Measurements from ENCODE around the gene SLX9. TPM values are rescaled to one million over a fixed set of nuclear protein-coding genes. Genes with fewer than 3 reads are reported as not detected.

The SLX9 gene
- total RNA-seq, 2 experiments from 2014 or later = 18.6 to 61.6 TPM

DNA sequence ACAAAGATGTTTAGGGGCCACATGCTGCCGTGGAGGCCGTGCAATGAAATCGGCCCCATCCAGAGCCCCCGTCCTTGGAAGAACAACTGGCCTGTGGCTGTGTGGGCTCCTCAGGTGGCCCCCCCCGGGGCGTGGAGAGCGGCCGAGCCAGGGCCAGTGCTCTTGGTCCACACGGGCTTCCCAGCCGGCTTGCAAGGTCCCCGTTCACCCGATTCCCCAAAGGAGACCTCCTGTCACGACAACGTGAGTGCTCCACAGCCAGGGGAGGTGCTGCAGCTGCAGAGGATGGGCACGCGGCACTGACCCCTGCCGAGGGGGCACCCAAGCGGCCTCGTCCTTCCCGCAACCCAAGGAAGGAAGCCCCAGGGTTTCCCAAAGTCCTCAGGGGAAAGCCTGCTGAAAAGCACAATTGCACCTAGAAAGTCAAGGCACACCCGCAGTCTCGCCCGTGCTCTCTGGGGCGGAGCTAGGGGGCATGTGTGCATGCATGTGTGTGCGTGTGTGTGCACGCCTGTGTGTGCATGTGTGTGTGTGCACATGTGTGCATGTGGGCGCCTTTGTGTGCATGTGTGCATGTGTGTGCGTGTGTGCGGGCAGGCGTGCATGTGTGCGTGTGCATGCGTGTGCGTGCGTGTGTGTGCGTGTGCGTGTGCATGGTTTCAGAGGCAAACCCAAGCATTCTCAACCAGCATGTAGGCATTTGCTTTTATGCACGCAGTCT lies 48.2 kb downstream of the SLX9 start:
- Histone ChIP-seq H3K4me2 (ENCODE audit: low read length) (no peak overlapping the region), H3K9me2 (ENCODE audit: insufficient read depth, low read length) (no peaks in the 10 kb centered on the region), H2AFZ (ENCODE audit: low read length) (no peak overlapping the region), H3K9me3 (ENCODE audit: low read length) (no peaks in the 10 kb centered on the region), H3K4me3 (ENCODE audit: low read depth, low read length, poor library complexity, severe bottlenecking) (no peak overlapping the region), H3K27ac (ENCODE audit: low read depth, low read length, poor library complexity, severe bottlenecking) (no peak overlapping the region), H4K20me1 (ENCODE audit: insufficient read depth, low read length) (no peaks in the 10 kb centered on the region), H3K79me2 (ENCODE audit: insufficient read depth, low read depth, low read length) (no peaks in the 10 kb centered on the region), H3K4me1 (ENCODE audit: insufficient read depth, low read length, poor library complexity, severe bottlenecking) (no peaks in the 10 kb centered on the region), H3K36me3 (ENCODE audit: insufficient read depth, low read length) (no peaks in the 10 kb centered on the region)
- ChIA-PET CTCF (ENCODE audit: unreplicated experiment) (no interaction called here), POLR2A (no interaction called here)
- no TSS peak for BruUV-seq (replicated peaks)
- intact Hi-C loops (cut with micrococcal nuclease; ENCODE audit: unreplicated experiment) = no loop called here
- no peak for DNase-seq (ENCODE audit: low spot score)
- no peak for TF ChIP-seq CTCF (conservative IDR thresholded peaks at IDR 0.05; ENCODE audit: low read length)
- TF ChIP-seq EZH2phosphoT487 (IDR thresholded peaks at IDR 0.05; ENCODE audit: borderline replicate concordance, low read depth, low read length) = no peak

DNA sequence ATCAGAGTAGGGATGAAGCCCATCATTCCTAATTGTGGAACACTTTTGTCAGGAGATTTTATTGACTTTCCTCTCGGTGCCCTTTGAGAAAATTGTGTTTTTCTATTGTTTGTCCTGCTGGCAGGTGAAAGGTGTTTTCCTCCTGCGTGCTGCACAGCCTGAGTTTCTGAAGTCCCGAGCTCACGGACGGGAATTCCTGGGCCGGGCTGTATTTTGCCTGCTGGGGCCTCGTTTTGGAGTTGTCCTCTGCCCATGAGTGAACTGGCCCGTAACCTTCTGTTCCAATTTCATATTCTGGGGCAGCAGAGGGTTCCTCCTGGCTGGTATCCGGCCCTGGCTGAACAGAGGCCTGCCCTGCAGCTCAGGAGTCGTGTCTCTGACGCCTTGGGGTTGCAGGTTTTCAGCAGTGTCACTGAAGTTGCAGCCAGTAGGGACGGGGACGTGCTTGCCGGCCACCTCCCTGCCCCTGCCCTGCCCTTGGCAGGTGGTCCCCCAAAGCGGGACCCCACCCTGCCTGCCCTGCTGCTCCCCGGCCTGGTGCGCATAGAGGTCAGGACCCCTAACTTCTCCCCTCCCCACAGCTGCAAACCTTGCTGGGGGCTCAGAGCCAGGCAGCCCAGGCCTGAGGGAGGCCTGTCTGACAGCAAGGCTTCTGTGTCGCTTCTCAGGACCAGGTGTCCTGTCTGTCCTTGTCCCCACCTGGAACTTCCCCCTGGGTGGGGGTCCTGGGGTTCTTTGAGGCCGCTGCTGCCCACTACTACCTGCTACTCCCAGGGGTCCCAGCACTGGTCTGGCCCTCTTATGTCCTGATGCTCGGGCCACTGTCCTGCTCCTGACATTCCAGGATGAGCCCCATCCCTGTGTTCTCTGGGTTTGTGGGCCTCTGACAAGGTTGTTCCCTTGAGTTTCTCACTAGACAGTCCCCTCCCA lies 49.0 kb downstream of the SLX9 start:
- POLR2A ChIA-PET = no interaction called here
- no TSS peak for BruUV-seq (replicated peaks)
- H3K9me3 ChIP-seq (ENCODE audit: low read length) = no peaks in the 10 kb centered on the region
- no peaks in the 10 kb centered on the region for H3K79me2 ChIP-seq (ENCODE audit: insufficient read depth, low read depth, low read length)
- no peak for DNase-seq (ENCODE audit: low spot score)
- no peak overlapping the region for H3K4me2 ChIP-seq (ENCODE audit: low read length)
- H4K20me1 ChIP-seq (ENCODE audit: insufficient read depth, low read length) = no peaks in the 10 kb centered on the region
- intact Hi-C loops (cut with micrococcal nuclease; ENCODE audit: unreplicated experiment) = no loop called here
- no peaks in the 10 kb centered on the region for H3K36me3 ChIP-seq (ENCODE audit: insufficient read depth, low read length)
- CTCF ChIA-PET (ENCODE audit: unreplicated experiment) = no interaction called here
- no peak for TF ChIP-seq CTCF (conservative IDR thresholded peaks at IDR 0.05; ENCODE audit: low read length)
- no peak for TF ChIP-seq EZH2phosphoT487 (IDR thresholded peaks at IDR 0.05; ENCODE audit: borderline replicate concordance, low read depth, low read length)
- H2AFZ ChIP-seq (ENCODE audit: low read length) = no peak overlapping the region
- no peaks in the 10 kb centered on the region for H3K4me1 ChIP-seq (ENCODE audit: insufficient read depth, low read length, poor library complexity, severe bottlenecking)
- no peak overlapping the region for H3K4me3 ChIP-seq (ENCODE audit: low read depth, low read length, poor library complexity, severe bottlenecking)
- no peaks in the 10 kb centered on the region for H3K9me2 ChIP-seq (ENCODE audit: insufficient read depth, low read length)
- no peak overlapping the region for H3K27ac ChIP-seq (ENCODE audit: low read depth, low read length, poor library complexity, severe bottlenecking)

DNA sequence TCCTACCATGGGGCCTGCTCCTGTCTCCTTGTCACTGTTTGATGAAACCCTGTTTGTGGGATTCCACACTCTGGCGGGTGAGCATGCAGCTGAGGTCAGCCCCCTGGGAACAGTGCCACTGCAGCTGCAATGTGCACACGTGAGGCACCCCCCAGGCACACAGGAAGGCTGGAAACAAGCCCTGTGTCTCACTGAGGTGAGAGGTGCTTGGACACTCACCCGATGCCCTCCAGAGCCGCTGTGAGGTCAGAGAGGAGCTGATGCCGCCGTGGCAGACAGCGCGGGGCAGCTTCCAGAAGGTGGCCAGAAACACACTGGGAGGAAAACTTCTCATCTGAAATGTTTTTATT lies 49.7 kb downstream of the SLX9 start:
- H4K20me1 ChIP-seq (ENCODE audit: insufficient read depth, low read length) = no peaks in the 10 kb centered on the region
- POLR2A ChIA-PET = no interaction called here
- no TSS peak for BruUV-seq (replicated peaks)
- no peaks in the 10 kb centered on the region for H3K9me2 ChIP-seq (ENCODE audit: insufficient read depth, low read length)
- H3K79me2 ChIP-seq (ENCODE audit: insufficient read depth, low read depth, low read length) = no peaks in the 10 kb centered on the region
- H3K4me3 ChIP-seq (ENCODE audit: low read depth, low read length, poor library complexity, severe bottlenecking) = no peak overlapping the region
- no peak overlapping the region for H2AFZ ChIP-seq (ENCODE audit: low read length)
- H3K36me3 ChIP-seq (ENCODE audit: insufficient read depth, low read length) = no peaks in the 10 kb centered on the region
- DNase-seq (ENCODE audit: low spot score) = peak; percentile 34
- H3K4me2 ChIP-seq (ENCODE audit: low read length) = no peak overlapping the region
- H3K27ac ChIP-seq (ENCODE audit: low read depth, low read length, poor library complexity, severe bottlenecking) = no peak overlapping the region
- CTCF ChIA-PET (ENCODE audit: unreplicated experiment) = no interaction called here
- no peaks in the 10 kb centered on the region for H3K9me3 ChIP-seq (ENCODE audit: low read length)
- H3K4me1 ChIP-seq (ENCODE audit: insufficient read depth, low read length, poor library complexity, severe bottlenecking) = no peaks in the 10 kb centered on the region
- TF ChIP-seq EZH2phosphoT487 (IDR thresholded peaks at IDR 0.05; ENCODE audit: borderline replicate concordance, low read depth, low read length) = no peak
- TF ChIP-seq CTCF (conservative IDR thresholded peaks at IDR 0.05; ENCODE audit: low read length) = no peak
- intact Hi-C loops (cut with micrococcal nuclease; ENCODE audit: unreplicated experiment) = no loop called here
